Ishikawa (cell line): ENCODE data around the gene MAST4.

ENCODE experiments used
- CEBPB ChIP-seq: IDR thresholded peaks from 2 replicates; pipeline ENCODE4 v1.6.1; 2012
- CREB1 ChIP-seq: IDR thresholded peaks from 2 replicates; pipeline ENCODE4 v1.6.1; 2012; ENCODE audit warnings: low read depth
- EGR1 ChIP-seq: IDR thresholded peaks from 2 replicates; pipeline ENCODE4 v1.6.1; 2012
- EP300 ChIP-seq: IDR thresholded peaks from 2 replicates; pipeline ENCODE4 v1.6.1; 2012; ENCODE audit warnings: borderline replicate concordance
- FOXM1 ChIP-seq: IDR thresholded peaks from 2 replicates; pipeline ENCODE4 v1.6.1; 2012; ENCODE audit warnings: low read depth, borderline replicate concordance
- MAX ChIP-seq: IDR thresholded peaks from 2 replicates; pipeline ENCODE4 v1.6.1; 2012
- NFIC ChIP-seq: IDR thresholded peaks from 2 replicates; pipeline ENCODE4 v1.6.1; 2012
- RAD21 ChIP-seq: IDR thresholded peaks from 2 replicates; pipeline ENCODE4 v1.6.1; 2012; ENCODE audit warnings: low read depth
- REST ChIP-seq: IDR thresholded peaks from 2 replicates; pipeline ENCODE4 v1.6.1; 2012; ENCODE audit warnings: low read depth, mild to moderate bottlenecking
- TAF1 ChIP-seq: IDR thresholded peaks from 2 replicates; pipeline ENCODE4 v1.6.1; 2012; ENCODE audit warnings: low read depth, mild to moderate bottlenecking
- TCF12 ChIP-seq: IDR thresholded peaks from 2 replicates; pipeline ENCODE4 v1.6.1; 2012; ENCODE audit warnings: low read depth
- TEAD4 ChIP-seq: IDR thresholded peaks from 2 replicates; pipeline ENCODE4 v1.6.1; 2012
- YY1 ChIP-seq: IDR thresholded peaks from 2 replicates; pipeline ENCODE4 v1.6.1; 2012; ENCODE audit warnings: low read depth
- ZBTB7A ChIP-seq: IDR thresholded peaks from 2 replicates; pipeline ENCODE4 v1.6.1; 2012; ENCODE audit warnings: low read depth

Gene MAST4

GRCh38 chr5:66793049-66793448 lies 196.9 kb downstream of the MAST4 start:
- TF ChIP-seq CREB1 = no peak
- TF ChIP-seq TAF1 = no peak
- no peak for TF ChIP-seq REST
- TF ChIP-seq YY1 = no peak
- TF ChIP-seq RAD21 = no peak
- TF ChIP-seq FOXM1 = no peak
- TF ChIP-seq CEBPB = no peak
- no peak for TF ChIP-seq ZBTB7A

- no peak for TF ChIP-seq EP300
- TF ChIP-seq YY1 = no peak
- no peak for TF ChIP-seq CREB1
- no peak for TF ChIP-seq NFIC
- TF ChIP-seq MAX = no peak
- no peak for TF ChIP-seq TAF1
- TF ChIP-seq REST = no peak
- TF ChIP-seq RAD21 = no peak
- no peak for TF ChIP-seq CEBPB
- no peak for TF ChIP-seq TCF12
Measured at GRCh38 chr5:66795682-66796081, 199.5 kb downstream of the MAST4 start.

- TF ChIP-seq RAD21 (peak; percentile 46; the same call in 1 of the 2 replicates), REST (peak; percentile 82), TCF12 (no peak), EGR1 (peak; percentile 80)
Measured at GRCh38 chr5:66796305-66797292, 200.4 kb downstream of the MAST4 start.

GRCh38 chr5:66802941-66803340 lies 206.7 kb downstream of the MAST4 start:
- TF ChIP-seq EGR1 = no peak
- no peak for TF ChIP-seq CREB1
- no peak for TF ChIP-seq MAX
- no peak for TF ChIP-seq YY1
- TF ChIP-seq REST = no peak
- no peak for TF ChIP-seq CEBPB
- TF ChIP-seq NFIC = no peak
- TF ChIP-seq FOXM1 = no peak
- no peak for TF ChIP-seq RAD21
- no peak for TF ChIP-seq TEAD4
